Measurements from ENCODE around the gene TCF7L1. TPM values are rescaled to one million over a fixed set of nuclear protein-coding genes. Genes with fewer than 3 reads are reported as not detected.

TCF7L1 gene
- total and polyA plus RNA-seq, 2 of the 13 experiments (the other 11 are each of a cell fraction or from before 2014, with no cell fraction given), result 0.04 to 0.15 TPM

GRCh38 chr2:85324639-85325465, 191.7 kb downstream of the TCF7L1 start (continued):
- TF ChIP-seq, protein P1, sequence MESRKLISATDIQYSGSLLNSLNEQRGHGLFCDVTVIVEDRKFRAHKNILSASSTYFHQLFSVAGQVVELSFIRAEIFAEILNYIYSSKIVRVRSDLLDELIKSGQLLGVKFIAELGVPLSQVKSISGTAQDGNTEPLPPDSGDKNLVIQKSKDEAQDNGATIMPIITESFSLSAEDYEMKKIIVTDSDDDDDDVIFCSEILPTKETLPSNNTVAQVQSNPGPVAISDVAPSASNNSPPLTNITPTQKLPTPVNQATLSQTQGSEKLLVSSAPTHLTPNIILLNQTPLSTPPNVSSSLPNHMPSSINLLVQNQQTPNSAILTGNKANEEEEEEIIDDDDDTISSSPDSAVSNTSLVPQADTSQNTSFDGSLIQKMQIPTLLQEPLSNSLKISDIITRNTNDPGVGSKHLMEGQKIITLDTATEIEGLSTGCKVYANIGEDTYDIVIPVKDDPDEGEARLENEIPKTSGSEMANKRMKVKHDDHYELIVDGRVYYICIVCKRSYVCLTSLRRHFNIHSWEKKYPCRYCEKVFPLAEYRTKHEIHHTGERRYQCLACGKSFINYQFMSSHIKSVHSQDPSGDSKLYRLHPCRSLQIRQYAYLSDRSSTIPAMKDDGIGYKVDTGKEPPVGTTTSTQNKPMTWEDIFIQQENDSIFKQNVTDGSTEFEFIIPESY (CRISPR knock-in tag; IDR thresholded peaks at IDR 0.05), result peak; percentile 34; the same call in 1 of the 2 replicates
- no peak for TF ChIP-seq ZNF138 (CRISPR knock-in tag; IDR thresholded peaks at IDR 0.05; ENCODE audit: low read depth)
- no peak for TF ChIP-seq NFATC3 (CRISPR knock-in tag; IDR thresholded peaks at IDR 0.05)
- peak; percentile 75 for TF ChIP-seq RCOR2 (CRISPR knock-in tag; IDR thresholded peaks at IDR 0.05)
- no peak for TF ChIP-seq AGO2 (optimal IDR thresholded peaks at IDR 0.05; ENCODE audit: low read depth, low read length)
- TF ChIP-seq SOX13 (IDR thresholded peaks at IDR 0.05), result peak; percentile 78
- peak in 1 of 2 experiments; percentile 96; a peak in 2 of 4 replicates for TF ChIP-seq SOX13 (CRISPR knock-in tag; conservative IDR thresholded peaks at IDR 0.05 in 1 of 2, IDR thresholded peaks at IDR 0.05 in 1 of 2)
- TF ChIP-seq ZSCAN22 (CRISPR knock-in tag; IDR thresholded peaks at IDR 0.05), result no peak
- TF ChIP-seq SMAD1 (CRISPR knock-in tag; IDR thresholded peaks at IDR 0.05; ENCODE audit: borderline replicate concordance, low read depth), result no peak
- TF ChIP-seq NR1H2 (CRISPR knock-in tag; IDR thresholded peaks at IDR 0.05; ENCODE audit: borderline replicate concordance, low read depth), result no peak
- no peak for TF ChIP-seq ZNF547 (CRISPR knock-in tag; IDR thresholded peaks at IDR 0.05)
- peak; percentile 70; the same call in 1 of the 2 replicates for TF ChIP-seq HBP1 (CRISPR knock-in tag; IDR thresholded peaks at IDR 0.05; ENCODE audit: low read depth)
- TF ChIP-seq PAF1 (CRISPR knock-in tag; IDR thresholded peaks at IDR 0.05), result no peak
- TF ChIP-seq HOXA5 (CRISPR knock-in tag; IDR thresholded peaks at IDR 0.05), result 0 out of 2 replicates have a peak, but pooled peaks have one; percentile 50
- TF ChIP-seq, protein P2, sequence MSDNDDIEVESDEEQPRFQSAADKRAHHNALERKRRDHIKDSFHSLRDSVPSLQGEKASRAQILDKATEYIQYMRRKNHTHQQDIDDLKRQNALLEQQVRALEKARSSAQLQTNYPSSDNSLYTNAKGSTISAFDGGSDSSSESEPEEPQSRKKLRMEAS (IDR thresholded peaks at IDR 0.05), result no peak; the same call in 1 of the 2 replicates
- TF ChIP-seq PAXIP1 (CRISPR knock-in tag; conservative IDR thresholded peaks at IDR 0.05), result peak; percentile 97
- TF ChIP-seq SP1 (IDR thresholded peaks at IDR 0.05), result no peak
- peak; percentile 36 for TF ChIP-seq SP1 (CRISPR knock-in tag; IDR thresholded peaks at IDR 0.05)
- no peak for TF ChIP-seq TSC22D2 (CRISPR knock-in tag; IDR thresholded peaks at IDR 0.05; ENCODE audit: borderline replicate concordance)
- TF ChIP-seq, protein P3, sequence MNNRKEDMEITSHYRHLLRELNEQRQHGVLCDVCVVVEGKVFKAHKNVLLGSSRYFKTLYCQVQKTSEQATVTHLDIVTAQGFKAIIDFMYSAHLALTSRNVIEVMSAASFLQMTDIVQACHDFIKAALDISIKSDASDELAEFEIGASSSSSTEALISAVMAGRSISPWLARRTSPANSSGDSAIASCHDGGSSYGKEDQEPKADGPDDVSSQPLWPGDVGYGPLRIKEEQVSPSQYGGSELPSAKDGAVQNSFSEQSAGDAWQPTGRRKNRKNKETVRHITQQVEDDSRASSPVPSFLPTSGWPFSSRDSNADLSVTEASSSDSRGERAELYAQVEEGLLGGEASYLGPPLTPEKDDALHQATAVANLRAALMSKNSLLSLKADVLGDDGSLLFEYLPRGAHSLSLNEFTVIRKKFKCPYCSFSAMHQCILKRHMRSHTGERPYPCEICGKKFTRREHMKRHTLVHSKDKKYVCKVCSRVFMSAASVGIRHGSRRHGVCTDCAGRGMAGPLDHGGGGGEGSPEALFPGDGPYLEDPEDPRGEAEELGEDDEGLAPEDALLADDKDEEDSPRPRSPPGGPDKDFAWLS (CRISPR knock-in tag; IDR thresholded peaks at IDR 0.05; ENCODE audit: borderline replicate concordance), result no peak

All from HepG2 (cell line).